22Rv1 (cell line): ENCODE measurements around the gene TRIM45.
A peak's percentile ranks its signal among the peaks of the same experiment; 100 is the strongest.
"Not testable (repeated sequence)": the region's sequence is repeated elsewhere in the genome, so short reads cannot be mapped to it uniquely, and the experiment has no call there.

Source experiments
- H3K27ac ChIP-seq: fragments of 450-650 bp; 2 replicates; pipeline ENCODE4 v1.5.1; 2017
- CTCF ChIP-seq: fragments of 450-650 bp; IDR thresholded peaks from 2 replicates; pipeline ENCODE4 v1.5.1; 2017; ENCODE audit warnings: mild to moderate bottlenecking
- ZFX ChIP-seq: fragments of 450-650 bp; IDR thresholded peaks from 2 replicates; pipeline ENCODE4 v1.6.1; 2017; ENCODE audit warnings: antibody characterized with exemption, borderline replicate concordance

Gene TRIM45

GRCh38 chr1:117128323-117129079 is 7.0 kb upstream of the TRIM45 start:
- no peak overlapping the region for H3K27ac ChIP-seq
- no peak for TF ChIP-seq ZFX
- peak; percentile 81 for TF ChIP-seq CTCF

- TF ChIP-seq ZFX (no peak), CTCF (no peak)
- no peak overlapping the region for H3K27ac ChIP-seq
Observed at GRCh38 chr1:117127795-117128194, 6.2 kb upstream of the TRIM45 start.

- no peak overlapping the region for H3K27ac ChIP-seq
- TF ChIP-seq CTCF (no peak), ZFX (no peak)
Observed at GRCh38 chr1:117124661-117125060, 3.1 kb upstream of the TRIM45 start.

GRCh38 chr1:117123274-117123673 is 1.7 kb upstream of the TRIM45 start:
- TF ChIP-seq ZFX (no peak), CTCF (no peak)
- H3K27ac ChIP-seq, result no peak overlapping the region

- peak overlapping the region; percentile 84 for H3K27ac ChIP-seq
- TF ChIP-seq CTCF (peak; percentile 34), ZFX (no peak)
Observed at GRCh38 chr1:117122330-117123025, 929 bp upstream of the TRIM45 start.

- TF ChIP-seq ZFX, result no peak
- peak overlapping the region; percentile 84 for H3K27ac ChIP-seq
Observed at GRCh38 chr1:117120774-117121588, 568 bp downstream of the TRIM45 start.

- H3K27ac ChIP-seq, result not testable (repeated sequence)
Observed at GRCh38 chr1:117119144-117119543, 2.4 kb downstream of the TRIM45 start.

- TF ChIP-seq CTCF (no peak), ZFX (no peak)
- H3K27ac ChIP-seq, result no peak overlapping the region
Observed at GRCh38 chr1:117118137-117118536, 3.4 kb downstream of the TRIM45 start.
